DMS53 (cell line): ENCODE measurements around the gene FLACC1.
"Not testable (repeated sequence)": the region's sequence is repeated elsewhere in the genome, so short reads cannot be mapped to it uniquely, and the experiment has no call there.

Experiments used
- DNase-seq: peaks from one replicate; lab custom pipeline; 2025; lab: John Stamatoyannopoulos, UW

The FLACC1 gene

DNA sequence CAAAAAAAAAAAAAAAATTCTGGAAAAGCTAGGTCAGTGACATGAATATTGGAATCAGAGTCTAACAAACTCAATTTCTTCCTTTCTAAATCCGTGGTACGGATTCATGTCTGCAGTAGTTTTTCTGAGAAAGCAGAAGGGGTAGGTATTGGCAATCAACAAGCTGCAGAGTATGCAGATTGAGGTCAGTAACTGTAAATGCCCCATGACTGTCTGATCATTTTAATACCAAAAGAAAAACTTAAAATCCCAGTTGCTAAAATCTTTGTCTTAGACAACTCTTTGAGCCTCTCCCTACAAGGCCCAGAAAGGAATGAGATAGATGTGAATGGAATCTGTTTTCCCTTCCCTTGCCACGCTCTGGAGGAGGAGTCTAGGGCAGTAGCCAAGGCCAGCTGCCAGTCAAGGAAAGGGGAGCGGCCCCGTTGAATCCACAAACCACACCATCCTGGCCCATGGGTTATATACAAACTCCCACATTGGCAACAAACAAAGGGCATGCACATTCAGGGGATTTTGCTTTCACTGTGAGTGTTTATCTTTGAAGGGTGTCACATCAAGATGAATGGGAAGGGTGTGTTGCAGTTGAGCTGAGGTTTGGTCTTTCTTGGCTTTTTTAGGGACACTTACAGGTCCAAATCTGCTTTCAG is 102.9 kb downstream of the FLACC1 start:
- no peak for DNase-seq

DNA sequence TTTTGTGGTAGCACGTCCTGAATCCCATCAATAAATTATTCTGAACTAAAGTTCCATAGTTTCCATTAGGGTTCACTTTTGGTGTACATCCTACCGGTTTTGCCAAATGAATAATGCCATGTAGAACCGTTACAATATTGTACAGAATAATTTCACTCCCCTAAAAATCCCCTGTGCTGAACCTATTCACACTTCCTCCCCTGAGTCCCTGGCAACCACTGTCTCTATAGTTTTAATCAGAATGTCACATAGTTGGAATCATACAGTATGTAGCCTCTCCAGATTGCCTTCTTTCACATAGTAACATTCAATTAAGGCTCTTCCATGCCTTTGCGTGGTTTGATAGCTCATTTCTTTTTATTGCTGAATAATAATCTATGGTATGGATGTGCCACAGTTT is 106.4 kb downstream of the FLACC1 start:
- no peak for DNase-seq

DNA sequence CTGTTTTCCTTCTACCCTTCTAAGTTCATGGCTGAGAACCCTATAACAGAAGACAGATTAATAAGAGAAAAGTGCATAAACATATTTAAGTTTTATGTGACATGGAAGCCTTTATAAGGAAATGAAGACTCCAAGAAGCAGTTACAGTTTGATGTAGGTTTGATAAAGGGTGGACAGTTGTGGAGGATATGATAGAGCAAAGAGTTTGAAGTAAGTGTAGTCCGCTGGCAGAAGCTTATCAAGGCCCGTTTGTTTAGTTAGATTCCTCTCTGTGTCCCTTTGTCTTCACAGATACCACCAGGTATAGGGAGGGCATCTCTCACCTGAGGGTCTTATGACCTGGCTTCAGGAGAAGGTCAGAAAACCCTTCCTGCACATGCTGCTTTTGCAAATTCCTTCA is 107.3 kb downstream of the FLACC1 start:
- DNase-seq = no peak

GRCh38 chr2:201248288-201248844 is 108.8 kb downstream of the FLACC1 start:
- no peak for DNase-seq

GRCh38 chr2:201246280-201246679 is 110.9 kb downstream of the FLACC1 start:
- DNase-seq = no peak

- DNase-seq = no peak
These were observed 112.3 kb downstream of the FLACC1 start for GRCh38 chr2:201244829-201245228.

GRCh38 chr2:201242571-201243277 is 114.4 kb downstream of the FLACC1 start:
- no peak for DNase-seq

DNA sequence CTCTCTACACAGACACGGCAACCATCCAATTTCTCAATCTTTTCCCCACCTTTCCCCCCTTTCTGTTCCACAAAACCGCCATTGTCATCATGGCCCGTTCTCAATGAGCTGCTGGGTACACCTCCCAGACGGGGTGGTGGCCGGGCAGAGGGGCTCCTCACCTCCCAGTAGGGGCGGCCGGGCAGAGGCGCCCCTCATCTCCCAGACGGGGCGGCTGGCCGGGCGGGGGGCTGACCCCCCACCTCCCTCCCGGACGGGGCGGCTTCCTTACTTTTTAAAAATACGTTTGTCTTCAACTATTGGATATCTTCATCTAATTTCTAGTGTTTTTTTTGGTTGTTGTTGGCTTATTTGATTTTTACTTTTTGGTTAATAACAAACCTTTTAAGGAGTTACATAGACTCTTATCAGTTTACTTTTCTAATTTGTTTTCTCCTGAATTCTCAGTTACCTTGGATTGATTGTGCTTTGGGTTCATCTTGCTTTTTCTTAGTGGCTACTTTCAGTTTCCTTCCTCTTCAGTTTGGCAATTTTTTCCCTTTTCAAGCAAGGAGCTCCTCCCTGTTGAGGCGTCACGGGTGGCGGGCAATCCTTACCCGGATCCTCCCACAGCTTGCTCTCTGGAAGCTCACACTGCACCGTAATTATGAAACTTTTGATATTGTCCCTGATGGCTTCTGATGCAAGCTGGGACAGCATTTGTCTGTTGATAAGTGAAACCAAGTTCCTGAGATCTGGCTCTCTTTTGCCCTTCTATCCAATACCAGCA is 117.8 kb downstream of the FLACC1 start:
- DNase-seq = not testable (repeated sequence)
